GM19043 (cell line): Measurements from ENCODE around the gene PRRC2C.
"Not testable (repeated sequence)": the region's sequence is repeated elsewhere in the genome, so short reads cannot be mapped to it uniquely, and the experiment has no call there.

Experiments used
- ATAC-seq: cut with Tn5 transposase; IDR thresholded peaks from one replicate; pipeline ENCODE4 v1.9.1; 2021; ENCODE audit warnings: low read depth; ENCODE audit not compliant: unreplicated experiment

The PRRC2C gene

GRCh38 chr1:171495444-171495843 is 10.1 kb downstream of the PRRC2C start:
- ATAC-seq: no peak

DNA sequence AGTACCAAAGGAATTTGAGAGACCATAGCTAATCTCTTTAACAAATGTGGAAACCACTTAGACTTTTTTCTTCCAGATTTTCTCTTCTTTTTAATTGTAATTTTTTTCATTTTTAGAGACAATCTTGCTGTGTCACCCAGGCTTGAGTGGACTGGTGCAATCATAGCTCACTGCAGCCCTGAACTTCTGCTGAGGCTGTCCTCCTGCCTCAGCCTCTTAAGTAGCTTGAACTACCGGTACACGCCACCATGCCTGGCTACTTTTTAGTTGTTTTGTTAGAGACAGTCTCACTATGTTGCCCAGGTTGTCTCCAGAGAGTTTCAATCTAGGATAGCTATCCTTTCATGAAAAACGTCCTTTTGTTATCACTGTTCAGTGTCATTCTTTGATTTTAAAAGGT is 15.0 kb downstream of the PRRC2C start:
- ATAC-seq: no peak

DNA sequence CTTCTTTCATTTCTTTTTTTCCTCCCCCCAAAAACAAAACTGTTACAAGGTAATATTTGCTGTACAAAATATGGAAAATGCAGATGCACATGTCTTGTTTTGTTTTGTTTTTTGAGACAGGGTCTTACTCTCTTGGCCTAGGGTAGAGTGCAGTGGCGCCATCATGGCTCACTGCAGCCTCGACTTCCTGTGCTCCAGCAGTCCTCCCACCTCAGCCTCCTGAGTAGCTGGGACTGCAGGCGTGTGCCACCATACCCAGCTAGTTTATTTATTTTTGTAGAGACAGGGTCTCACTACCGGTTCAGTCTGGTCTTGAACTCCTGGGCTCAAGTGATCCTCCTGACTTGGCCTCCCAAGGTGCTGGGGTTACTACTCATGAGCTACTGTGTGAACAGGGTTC is 15.5 kb downstream of the PRRC2C start:
- no peak for ATAC-seq

DNA sequence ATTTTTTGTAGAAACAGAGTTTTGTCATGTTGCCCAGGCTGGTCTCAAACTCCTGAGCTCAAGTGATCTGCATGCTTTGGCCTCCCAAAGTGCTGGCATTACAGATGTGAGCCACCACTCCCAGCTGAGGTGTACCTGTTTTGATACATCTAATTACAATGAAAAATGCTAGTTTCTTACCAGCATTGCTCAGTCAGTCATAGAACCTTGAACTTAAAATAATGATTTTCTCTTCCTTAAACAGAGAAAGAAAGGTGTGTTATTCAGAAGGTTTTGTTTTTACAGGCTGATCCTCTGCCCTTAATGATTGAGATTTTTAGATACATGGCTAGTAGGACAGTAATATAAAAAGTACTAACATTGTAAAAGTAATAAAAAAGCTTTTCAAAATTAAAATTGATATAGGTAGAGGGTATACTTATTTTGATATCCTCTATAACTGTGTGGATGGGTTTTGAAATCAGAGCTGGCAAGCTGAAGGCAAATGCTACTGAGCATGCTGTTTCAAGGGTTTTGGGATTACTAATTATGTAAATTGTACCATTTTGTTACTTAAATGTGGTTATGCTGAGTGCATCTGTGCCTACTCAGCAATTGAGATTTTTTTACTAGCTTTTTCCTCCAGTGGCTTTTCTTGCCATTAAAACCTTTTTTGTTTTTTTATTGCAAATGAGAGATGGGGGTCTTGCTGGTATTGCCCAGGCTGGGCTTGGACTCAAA is 16.1 kb downstream of the PRRC2C start:
- peak; percentile 57 for ATAC-seq

DNA sequence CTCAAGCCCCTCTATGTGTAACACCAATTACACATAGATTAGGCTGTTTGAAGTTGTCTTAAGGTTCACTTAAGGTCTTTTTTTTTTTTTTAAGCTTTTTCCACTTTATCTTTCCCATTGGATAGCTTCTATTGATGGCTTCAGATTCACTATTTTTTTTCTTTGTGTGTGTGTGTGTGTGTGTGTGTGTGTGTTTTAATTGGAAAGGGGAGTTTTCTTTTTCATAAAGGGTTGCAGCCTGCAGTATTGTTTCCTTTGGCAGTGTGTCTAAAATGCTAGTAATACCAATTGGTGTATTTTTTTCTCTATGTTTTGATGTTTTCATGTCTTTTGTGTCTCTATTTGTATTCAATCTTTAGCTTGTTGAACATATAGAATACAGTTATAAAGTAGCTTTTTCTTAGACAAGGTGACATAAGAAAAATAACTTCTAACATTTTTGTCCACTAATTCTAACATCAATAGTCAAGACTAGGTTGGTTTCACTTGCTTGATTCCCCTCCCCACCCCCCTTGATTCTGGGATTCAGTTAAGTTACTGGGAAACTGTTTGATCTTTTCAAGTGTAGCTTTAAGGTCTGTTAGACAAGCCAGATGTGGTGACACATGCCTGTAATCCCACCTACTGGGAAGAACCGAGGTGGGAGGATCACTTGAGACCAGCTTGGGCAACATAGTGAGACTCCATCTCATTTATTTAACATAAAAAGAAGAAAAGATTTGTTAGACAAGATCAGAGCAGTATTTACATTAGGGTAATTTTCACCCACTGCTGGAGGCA is 21.4 kb downstream of the PRRC2C start:
- no peak for ATAC-seq

DNA sequence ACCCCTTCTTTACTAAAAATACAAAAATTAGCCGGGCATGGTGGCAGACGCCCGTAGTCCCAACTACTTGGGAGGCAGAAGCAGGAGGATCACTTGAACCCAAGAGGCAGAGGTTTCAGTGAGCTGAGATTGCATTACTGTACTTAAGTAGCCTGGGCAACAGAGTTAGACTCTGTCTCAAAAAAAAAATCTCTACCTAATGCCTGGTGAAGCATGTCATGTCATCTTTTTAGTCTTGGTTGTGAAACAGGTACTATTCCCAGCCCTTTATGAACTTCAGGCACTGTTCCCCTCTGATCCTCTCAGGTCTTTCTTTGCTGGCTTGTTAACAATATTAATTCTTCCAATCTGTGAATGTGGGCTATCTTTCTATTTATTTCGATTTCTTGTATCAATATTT is 22.1 kb downstream of the PRRC2C start:
- no peak for ATAC-seq

GRCh38 chr1:171509191-171509590 is 23.9 kb downstream of the PRRC2C start:
- ATAC-seq: no peak

GRCh38 chr1:171513743-171514142 is 28.4 kb downstream of the PRRC2C start:
- no peak for ATAC-seq

DNA sequence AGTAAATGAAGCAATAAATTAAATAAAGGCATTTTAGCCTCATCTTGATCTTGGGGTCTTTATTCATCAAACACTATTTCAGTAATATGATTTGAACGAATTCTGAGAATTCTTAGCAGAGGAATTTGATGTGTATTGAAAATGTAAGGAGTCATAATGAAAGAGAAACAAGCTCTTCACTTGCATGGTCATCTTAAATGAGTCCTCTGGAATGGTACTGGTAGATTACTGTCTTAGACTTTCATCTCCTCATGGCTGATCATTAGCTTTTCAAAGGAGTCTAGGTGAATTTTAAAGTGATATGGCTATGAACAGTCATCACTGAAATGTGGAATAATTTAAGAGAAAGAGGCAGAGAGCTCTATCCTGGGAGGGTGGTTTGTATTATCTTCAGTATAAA is 30.0 kb downstream of the PRRC2C start:
- no peak for ATAC-seq

DNA sequence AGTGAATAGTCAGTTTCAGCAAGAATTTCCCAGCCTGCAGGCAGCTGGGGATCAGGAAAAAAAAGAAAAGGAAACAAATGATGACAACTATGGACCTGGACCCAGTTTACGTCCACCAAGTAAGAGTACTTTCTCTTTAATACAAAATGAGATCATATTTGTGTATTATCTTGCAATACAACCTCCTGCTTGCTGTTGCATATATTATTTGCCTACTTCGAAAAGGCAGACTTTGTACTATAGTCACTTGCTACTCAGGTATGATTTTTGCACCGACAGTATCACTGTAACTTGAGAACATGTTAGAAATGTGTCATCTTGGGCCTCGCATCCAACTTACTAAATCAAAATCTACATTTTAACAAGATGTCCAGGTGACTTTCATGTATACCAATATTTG is 30.4 kb downstream of the PRRC2C start:
- ATAC-seq: no peak

- no peak for ATAC-seq
These were observed 36.2 kb downstream of the PRRC2C start for GRCh38 chr1:171521567-171521966.

GRCh38 chr1:171530676-171531075 is 45.3 kb downstream of the PRRC2C start:
- ATAC-seq: no peak

GRCh38 chr1:171532520-171532919 is 47.2 kb downstream of the PRRC2C start:
- ATAC-seq: no peak

DNA sequence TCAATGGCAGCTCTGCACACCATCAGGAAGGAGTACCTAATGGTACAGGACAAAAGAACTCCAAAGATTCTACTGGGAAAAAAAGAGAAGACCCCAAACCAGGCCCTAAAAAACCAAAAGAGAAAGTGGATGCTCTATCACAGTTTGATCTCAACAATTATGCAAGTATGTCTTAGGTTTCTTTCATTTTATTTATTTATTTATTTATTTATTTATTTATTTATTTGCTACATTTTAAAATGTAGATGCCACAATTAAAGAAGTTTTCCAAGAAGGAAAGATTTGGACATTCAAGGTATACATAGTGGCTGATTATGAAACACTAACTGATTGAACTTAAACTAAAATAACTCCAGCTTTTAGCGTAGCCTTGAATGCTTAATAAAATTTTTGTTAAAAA is 60.2 kb downstream of the PRRC2C start:
- ATAC-seq: no peak

DNA sequence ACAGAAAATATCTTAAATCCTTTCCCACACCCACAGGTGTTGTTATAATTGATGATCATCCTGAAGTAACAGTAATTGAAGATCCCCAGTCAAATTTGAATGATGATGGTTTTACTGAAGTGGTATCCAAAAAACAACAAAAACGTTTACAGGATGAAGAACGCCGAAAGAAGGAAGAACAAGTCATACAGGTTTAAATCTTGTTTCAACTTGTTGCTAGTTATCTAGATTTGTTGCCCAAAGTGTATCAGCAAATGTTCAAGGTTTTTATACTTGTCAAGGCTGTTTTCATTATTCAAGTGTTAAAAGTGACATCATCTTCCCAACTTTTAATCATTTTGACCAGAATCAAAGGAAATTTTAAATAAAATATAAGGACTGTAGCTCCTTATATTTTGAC is 64.7 kb downstream of the PRRC2C start:
- ATAC-seq: no peak

DNA sequence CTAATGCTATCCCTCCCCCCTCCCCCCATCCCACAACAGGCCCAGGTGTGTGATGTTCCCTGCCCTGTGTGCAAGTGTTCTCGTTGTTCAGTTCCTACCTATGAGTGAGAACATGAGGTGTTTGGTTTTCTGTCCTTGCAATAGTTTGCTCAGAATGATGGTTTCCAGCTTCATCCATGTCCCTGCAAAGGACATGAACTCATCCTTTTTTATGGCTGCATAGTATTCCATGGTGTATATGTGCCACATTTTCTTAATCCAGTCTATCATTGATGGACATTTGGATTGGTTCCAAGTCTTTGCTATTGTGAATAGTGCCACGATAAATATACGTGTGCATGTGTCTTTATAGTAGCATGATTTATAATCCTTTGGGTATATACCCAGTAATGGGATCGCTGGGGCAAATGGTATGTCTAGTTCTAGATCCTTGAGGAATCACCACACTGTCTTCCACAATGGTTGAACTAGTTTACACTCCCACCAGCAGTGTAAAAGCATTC is 65.3 kb downstream of the PRRC2C start:
- not testable (repeated sequence) for ATAC-seq

DNA sequence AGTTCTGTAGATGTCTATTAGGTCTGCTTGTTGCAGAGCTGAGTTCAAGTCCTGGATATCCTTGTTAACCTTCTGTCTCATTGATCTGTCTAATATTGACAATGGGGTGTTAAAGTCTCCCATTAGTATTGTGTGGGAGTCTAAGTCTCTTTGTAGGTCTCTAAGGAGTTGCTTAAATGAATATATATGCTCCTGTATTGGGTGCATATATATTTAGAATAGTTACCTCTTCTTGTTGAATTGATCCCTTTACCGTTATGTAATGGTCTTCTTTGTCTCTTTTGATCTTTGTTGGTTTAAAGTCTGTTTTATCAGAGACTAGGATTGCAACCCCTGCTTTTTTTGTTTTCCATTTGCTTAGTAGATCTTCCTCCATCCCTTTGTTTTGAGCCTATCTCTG is 68.6 kb downstream of the PRRC2C start:
- ATAC-seq: not testable (repeated sequence)

DNA sequence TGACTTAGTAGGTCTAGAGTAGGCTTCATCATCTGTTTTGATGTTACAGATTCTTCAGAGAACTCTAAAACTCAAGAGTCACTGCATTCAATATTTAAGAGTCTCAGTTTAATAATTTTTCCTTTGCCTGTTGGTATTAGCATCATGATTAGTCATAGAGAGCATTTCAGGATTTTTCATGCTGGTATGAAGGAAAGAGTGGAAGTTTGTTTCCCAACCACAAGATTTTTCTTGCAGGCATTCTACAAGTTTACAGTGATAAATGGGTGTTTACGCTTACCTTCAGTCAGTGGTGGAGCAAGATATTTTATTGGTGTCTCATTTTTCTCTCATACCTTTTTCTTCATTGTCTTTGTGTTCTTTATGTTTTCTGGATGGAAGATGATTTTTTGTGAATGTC is 78.3 kb downstream of the PRRC2C start:
- no peak for ATAC-seq

- no peak for ATAC-seq
These were observed 81.1 kb downstream of the PRRC2C start for GRCh38 chr1:171566467-171566866.

- ATAC-seq: no peak
These were observed 85.0 kb downstream of the PRRC2C start for GRCh38 chr1:171570295-171570694.

- ATAC-seq: no peak
These were observed 90.8 kb downstream of the PRRC2C start for GRCh38 chr1:171576144-171576543.

- ATAC-seq: no peak
These were observed 95.9 kb downstream of the PRRC2C start for GRCh38 chr1:171581226-171581625.
